Middle frontal gyrus (tissue), 1 donor: Measurements from ENCODE around the gene MYMK.

ENCODE experiments used
- DNase-seq: peaks from one replicate; pipeline ENCODE4 v3.0.0-alpha.2; 2015; ENCODE audit warnings: low spot score; ENCODE audit errors: extremely low spot score

The MYMK gene

DNA sequence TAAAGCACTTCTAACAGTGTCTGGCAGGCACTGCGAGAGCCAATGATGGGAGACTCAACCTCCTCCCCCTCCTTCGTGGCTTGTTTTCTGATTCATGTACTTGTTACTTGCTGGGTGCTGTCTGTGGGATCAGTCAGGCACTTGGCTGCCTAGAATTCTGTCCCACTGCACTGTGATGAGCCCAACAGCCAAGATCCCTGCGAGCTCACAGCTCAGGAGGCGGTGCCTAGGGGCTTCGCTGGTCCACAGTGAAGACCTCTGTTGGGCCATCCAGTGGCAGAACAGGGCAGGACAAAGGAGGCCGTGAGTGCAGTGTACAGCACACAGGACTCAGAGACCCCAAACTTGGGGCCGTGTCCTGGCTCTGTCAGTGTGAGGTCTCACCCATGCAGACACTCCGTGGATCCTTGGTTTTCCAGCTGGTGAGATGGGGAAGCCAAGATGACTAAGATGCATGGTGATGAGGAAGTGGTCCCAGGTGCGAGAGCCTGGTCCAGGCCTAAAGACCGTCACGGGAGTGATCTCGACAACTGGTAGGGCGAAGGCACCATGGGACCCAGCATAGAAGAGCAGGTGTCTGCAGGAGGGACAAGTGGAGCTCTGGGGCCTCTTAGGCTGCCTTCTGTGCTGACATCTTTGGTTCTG lies 19.5 kb downstream of the MYMK start:
- DNase-seq: no peak

DNA sequence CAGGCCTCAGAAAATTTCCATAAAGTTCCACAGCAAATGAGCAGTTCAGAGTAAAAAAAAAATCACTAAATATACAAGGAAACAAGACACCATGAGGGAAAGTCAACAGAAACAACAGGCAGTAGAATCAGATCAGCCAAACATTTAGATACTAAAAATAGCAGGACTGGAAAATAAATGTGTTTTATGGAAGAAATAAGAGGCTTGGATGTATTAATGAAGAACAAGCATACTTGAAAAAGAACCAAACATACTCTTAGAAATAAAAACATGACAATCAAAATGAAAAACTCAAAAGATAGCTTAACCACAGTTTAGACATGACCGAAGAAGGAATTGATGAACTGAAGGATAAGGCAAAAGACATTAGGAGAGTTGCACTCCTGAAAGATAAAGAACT lies 22.6 kb downstream of the MYMK start:
- DNase-seq: no peak

DNA sequence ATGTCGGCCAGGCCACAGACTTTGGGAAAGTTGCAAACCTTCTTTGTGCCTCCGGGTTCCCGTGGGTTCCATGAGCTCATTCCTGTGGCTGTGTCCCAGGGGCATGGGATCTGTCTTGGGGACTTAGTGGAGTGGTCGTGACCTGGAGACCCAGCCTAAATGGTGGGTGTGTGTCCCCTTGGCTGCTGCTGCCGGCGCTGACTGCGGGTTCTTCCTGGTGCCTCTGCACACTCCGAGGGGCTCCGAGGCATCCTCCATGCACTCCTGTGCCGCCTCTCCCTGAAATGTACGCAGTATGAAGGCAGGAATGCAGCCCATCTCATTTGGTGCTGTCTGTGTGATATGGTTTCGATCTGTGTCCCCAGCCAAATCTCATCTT lies 24.9 kb downstream of the MYMK start:
- no peak for DNase-seq

DNA sequence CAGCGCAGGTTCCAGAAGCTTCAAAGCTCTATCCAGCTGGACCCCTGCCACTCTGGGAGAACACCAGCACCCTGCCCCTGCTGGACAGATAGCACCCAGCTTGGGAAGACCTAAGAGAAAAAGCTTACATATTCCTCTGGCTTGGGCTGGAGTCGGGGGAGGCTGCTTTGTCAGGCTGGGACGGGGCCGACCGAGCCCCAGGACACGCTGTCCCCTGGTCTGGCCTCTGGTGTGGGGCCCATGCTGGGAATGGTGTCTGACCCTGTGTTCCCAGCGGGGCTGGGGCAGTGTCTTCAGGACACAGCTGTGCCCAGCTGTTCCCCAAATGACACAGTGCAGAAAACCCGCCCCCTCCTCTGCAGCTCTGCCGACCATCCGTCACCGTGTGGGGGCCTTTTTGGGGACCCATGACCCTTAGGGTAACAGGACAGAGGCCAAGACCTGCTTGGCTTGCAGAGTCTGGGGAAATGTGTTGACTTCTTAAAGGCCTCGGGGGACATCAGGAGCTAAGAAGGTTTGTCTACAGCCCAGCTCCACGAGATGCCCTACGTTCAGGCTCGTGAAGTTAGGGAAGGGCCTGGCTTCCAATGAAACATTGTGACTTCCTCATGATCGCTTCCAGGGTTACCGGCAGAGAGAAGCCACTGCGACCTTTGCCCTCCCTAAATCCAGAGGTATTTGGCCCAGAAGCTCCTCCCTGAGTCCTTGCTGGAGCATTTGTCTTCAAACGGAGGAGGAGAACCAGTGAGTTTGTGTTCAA lies 25.4 kb downstream of the MYMK start:
- no peak for DNase-seq

DNA sequence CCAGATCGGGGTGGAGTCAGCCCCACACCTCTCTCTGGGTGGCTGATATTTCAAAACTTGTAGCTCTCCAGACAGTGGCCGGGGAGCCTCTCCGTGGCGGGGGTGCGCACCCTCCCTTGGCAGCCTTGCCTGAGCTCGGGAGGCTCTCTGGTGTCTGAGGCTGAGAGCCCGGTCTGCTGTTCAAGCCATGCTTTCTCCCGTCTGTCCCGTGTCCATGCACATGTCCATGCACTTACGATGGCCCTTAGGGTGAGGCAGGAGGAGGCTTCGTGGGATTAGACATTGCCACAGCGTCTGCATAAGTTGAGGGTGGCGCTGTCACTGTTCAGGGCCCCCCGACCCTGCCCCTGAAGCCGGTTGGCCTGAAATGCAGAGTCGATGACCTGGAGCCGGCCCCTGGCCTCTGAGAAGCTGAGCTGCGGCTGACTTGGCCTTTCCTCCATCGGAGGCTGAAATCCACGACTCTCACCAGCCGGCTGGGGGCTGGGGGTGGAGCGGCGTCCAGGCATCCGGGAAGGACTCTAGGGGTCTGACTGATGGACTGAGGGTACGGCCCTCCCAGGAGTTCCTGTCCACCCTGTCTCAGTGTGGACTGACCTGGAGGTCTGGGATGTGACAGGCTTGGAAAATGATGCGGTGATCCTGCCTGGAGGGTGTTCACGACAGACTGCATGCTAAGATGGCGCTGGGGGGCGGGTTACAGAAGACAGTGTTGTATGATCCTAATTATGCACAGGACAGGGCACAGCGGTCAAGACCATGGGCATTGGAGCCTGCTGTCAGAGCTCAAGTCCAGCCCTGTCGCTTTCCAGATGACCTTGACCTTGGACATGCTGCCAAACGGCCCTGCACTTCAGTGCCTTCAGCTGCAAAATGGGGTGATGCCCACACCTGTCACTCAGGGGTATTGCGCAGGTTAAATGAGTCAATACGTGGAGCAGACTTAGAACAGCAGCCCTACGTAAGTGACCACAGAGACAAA lies 27.6 kb downstream of the MYMK start:
- DNase-seq: no peak

DNA sequence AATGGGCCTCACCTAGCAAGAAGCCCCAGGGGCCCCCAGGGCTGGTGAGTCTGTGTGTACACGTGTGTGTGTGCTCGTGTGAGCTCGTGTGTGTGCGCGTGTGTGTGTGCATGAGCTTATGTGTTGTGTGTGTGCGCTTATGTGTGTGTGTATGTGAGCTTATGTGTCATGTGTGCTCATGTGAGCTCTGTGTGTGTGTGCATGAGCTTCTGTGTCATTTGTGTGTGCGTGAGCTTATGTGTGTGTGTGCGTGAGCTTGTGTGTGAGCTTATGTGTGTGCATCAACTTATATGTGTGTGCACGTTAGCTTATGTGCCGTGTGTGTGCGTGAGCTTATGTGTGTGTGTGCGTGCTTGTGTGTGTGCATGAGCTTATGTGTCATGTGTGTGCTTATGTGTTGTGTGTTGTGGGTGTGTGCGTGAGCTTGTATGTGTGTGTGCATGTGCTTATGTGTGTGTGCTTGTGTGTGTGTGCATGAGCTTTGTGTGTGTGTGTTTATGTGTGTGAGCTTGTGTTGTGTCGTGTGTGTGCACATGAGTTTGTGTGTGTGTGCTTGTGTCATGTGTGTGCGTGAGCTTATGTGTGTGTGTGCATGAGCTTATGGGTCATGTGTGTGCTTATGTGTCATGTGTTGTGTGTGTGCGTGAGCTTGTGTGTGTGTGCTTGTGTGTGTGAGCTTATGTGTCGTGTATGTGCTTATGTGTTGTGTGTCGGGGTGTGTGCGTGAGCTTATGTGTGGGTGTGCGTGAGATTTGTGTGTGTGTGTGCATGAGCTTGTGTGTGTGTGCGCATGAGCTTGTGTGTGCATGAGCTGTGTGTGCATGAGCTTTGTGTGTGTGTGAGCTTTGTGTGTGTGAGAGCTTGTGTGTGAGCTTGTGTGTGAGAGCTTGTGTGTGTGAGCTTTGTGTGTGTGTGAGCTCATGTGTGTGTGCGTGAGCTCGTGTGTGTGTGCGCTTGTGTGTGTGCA lies 29.1 kb downstream of the MYMK start:
- no peak for DNase-seq

DNA sequence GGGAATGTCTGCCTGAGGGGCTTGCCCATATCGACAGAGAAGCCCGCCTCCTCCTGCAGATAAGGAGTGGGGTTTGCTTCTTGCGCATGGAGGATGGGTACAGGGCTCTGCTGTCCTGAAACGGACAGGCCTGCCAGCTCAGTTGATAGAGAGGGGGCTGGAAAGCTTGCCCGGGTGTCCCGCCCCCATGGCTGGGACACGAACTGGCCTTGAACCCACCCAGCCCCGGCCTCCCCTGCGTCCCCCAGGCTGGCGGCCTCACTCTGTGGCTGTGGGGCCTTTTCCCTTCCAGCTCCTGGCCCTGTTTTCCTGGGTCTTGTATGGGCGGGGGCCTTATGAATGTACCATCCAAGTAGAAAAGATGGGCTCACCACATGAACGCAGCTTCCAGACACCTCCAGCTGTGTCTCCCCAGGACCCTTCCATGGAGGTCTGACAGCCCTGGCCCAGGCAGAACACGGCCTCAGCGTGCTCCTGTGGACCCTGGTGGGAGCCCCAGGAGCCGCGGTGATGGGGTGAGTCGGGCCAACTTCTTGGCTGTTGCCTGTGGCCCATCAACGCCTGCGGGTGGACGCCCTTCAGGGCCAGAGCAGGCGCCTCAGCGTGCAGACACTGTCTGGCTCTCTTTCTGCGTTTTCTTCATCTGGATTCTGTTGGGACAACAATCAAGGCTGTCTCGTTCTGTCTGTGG lies 30.0 kb downstream of the MYMK start:
- DNase-seq: no peak

DNA sequence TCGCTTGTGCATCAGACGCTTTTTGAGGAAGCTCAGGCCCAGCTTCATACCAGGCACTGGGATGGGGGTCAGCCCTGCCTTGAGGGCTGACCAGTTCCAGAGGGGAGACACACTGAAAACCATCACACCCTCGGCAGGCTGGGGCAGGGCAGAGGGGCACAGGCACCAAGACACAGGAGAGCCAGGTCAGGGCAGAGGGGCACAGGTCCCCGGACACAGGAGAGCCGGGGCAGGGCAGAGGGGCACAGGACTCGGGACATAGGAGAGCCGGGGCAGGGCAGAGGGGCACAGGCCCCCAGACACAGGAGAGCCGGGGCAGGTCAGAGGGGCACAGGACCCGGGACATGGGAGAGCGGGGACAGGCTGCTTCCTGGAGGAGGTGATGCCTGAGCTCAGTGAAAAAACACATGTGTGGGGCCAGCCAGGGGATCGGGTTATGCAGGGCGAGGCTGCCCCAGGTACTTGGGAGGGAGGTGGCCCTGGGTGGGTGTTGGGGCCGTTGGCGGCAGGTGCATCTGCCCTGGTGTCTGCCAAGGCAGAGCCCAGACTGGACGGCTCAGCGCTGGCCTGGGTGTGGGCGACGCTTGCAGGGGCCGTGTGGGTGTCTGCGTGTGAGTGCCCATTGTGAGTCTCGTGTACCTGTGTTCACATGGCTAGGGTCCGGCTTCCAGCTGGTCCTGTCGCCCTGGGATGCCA lies 30.8 kb downstream of the MYMK start:
- no peak for DNase-seq

DNA sequence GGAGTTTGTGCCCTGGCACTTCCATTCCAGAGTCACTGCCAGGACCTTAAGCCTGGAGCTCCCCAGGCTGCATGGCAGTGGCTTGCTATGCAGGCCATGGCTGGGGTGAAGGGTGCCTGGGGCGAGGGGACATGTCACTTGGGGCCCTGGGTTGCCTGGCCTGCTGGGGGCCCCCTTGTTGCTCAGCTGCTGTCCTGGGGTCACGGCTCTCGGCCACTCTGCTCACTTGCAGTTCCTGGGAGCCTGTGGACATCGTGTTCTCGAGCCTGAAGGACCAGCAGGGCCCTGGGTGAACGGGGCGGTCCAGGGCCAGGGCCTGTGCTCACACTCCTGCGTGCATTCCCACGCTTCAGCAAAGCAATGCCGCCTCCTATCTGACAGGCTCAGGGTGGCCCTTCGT lies 31.3 kb downstream of the MYMK start:
- DNase-seq: no peak

DNA sequence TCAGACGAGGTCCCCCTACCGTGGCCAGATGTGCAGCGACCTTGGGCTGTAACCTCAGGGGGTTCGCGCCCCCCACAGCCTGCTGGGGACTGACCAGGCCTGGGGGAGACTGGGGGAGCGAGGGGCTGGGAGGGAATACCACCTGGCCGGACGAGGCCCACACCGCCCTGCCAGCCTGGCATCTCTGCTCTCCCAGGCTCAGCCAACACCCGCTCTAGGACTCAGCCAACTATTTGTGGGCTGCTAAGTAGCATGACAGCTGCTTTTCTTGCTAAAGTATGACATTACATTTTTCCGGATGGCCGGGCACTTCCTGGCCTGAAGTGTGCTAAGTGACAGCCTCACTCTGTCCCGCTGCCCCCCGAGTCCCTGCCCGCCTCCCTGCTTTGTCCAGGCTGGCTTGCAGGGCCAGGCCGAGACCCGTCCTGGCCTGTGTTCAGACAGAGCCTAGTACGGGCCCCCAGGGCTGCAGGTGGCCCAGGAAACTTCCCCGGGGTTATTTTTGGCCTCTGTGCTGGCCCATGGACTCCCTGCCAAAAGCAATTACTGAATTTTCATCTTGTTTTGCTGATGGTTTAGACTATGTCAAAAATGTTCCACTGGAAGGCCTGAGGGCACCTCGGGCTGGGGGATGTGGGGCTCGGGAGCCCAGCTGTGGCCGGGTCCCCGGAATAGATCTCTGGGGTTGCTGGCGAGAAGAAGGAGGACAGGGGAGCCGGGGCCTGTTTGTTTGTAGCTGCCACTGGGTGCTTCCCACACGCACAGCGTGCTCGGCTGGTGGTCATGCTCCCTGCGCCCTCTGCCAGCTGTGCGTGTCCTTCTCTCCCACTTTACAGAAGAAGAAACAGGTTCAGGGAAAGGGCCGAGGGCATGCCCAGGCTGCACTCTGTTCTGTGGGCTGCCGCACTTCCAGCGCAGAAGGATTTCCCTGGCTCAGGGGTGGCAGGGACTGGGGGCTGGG lies 32.4 kb downstream of the MYMK start:
- no peak for DNase-seq

DNA sequence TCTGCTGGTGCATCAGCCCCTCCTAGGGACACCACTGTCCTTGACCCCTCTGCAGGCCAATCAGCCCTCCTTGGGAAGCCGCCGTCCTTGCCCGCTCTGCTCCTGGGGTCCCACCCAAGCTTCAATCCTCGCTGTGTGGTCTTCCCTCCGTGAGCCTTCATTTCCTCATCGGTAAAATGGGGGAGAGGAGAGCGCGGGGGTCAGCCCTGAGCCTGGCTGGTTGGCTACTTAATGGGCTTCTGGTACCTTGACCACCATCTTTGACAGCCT lies 33.2 kb downstream of the MYMK start:
- DNase-seq: no peak

DNA sequence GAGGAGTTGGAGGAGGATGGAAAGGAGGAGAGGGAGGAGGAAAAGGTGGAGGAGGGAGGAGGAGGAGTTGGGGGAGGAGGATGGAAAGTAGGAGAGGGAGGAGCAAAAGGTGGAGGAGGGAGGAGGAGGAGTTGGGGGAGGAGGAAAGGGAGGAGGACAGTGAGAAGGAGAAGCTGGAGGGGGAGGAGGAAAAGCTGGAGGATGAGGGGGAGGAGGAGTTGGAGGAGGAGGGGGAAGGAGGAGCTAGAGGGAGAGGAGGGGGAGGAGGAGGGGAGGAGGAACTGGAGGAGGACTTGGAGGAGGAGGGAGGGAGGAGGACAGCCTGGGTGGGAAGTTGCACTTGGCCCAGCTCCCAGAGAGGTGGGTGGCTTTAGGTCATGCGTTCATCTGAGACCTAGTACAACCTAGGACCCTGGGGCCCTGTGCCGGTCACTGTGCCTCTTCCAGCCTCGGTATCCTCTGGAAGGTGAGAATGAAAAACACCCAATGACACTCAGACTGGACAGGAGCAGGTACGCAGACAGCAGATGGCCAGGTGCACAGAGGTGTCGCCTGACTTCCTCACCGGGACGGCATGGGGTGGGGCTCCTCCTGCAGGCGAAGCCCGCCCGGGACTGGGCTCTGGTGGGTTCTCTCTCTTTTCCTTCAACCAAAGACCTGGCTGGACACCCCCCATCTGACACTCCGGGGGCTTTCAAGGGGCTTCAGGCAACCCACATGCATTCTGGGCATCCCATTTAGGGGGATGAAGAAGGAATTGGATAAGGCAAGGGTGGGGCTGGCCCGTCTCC lies 33.7 kb downstream of the MYMK start:
- DNase-seq: no peak

DNA sequence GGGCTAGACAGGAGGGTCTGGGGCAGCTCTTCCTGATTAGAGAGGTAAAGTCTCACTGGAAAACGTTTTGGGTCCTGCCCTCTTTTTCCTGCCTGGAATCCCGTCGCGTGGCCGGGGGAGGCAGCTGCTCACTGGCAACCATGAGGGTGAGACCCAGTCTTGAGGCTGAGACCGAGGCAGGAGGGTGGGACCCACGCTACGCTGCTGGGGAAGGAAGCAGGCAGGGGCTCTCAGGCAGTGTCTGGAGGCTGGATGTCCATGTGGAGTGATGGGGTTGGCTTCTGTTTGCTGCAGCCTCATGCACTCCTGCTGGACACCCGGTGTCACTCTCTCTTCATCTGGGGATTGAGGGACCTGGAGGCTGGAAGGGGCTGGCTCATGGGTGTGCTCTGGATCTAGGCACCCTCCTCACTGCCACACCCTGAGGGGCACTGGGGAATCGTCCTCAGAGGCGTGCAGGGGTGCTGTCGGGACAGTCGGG lies 34.5 kb downstream of the MYMK start:
- no peak for DNase-seq

DNA sequence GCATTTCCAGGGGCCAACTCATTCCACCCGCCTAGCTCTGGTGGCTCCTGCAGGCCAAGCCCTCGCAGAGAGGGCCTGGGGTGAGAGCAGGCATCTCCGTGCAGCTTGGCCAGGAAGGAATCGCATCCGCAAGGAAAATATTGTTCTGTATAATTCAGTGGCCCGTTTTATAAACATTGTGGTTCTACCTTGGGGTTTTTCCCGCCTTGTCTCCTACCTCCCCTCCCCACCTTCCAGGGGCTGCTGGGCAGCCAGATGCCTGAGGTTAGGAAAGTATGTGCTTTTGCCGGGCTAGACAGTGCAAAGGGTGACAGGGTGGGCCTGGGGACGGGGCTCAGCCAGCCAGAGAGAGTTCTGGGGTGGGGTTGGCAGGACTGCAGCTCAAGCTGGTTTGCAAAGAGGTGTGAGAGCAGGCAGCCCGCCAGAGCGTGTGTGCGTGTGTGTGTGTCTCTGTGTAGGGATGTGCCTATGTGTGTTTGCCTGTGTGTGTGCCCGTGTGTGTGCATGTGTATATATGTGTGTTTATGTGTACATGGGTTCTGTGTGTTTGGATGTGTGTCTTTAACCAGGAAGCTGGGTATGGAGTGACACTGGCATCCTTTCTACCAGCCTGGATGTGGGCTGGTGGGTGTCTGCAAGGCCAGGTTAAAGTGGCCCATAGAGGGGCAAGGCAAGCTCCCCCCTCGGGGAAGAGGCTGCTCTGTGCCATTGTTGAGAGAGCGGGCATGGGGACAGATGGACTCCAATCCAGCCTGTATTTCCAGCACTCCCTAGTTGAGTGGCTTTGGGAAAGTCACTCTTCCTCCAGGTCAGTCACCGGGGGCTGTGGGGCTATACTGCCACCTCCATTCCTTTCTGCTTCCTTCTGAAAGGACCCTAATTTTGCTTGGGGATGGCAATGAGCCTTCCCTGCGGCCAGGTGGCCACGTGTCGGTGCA lies 35.2 kb downstream of the MYMK start:
- no peak for DNase-seq

DNA sequence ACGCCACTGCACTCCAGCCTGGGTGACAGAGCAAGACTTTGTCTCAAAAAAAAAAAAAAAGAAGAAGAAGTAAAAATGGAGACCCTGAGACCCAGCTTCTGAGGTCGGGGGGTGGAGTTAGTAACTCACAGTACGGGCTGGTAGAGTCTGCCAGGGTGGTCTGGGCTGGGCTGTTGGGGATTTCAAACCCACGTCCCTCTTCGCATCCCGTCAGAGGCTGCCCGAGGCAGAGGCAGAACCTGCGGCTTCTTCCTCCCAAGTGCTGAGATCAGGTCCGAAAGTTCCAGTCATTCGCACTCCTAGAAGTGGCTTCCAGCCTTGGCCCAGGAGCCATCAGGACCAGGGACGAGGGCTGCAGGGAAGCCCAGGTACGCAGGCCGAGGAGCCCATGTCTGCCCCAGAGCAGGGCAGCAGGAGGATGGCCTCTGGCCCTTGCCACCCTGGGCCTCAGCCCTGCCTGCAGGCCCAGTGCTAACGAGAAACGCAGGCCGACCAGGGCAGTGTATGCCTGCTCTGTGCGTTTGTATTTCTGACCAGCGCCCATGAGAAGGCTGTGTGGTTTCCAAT lies 36.0 kb downstream of the MYMK start:
- DNase-seq: no peak

DNA sequence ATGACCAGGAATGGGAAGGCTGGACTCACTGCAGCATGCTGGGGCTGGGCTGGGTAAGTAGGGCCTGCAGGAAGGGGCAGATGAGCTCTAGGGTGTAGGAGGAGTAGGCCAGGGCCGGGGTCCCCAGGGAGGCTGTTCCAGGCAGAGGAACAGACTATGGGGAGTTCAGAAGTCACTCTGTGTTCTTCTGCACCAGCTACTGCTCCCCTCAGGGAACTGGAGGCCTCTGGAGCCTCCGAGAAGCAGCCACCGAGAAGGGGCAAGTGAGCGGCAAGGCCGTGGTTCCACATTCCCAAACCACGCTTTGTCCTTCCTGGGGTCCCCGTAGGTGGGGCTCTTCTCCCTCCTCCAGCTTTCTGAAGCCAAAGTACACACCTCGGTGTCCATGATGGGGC lies 37.4 kb downstream of the MYMK start:
- no peak for DNase-seq
